SK-N-SH (cell line): Measurements from ENCODE around the gene GATC.

Experiments
- EP300 ChIP-seq, 2 experiments: IDR thresholded peaks; 2 replicates each; pipeline versions ENCODE4 v1.4.0 to v1.6.1; 2012; ENCODE audit warnings: borderline replicate concordance in 1 of 2, low read depth in 1 of 2, low read length in 1 of 2
- FOSL2 ChIP-seq: IDR thresholded peaks from 2 replicates; pipeline ENCODE4 v1.4.0; 2012; ENCODE audit warnings: low read depth, mild to moderate bottlenecking, moderate library complexity, borderline replicate concordance
- GABPA ChIP-seq: IDR thresholded peaks from 2 replicates; pipeline ENCODE4 v1.4.0; 2012; ENCODE audit warnings: low read depth, mild to moderate bottlenecking
- POLR2AphosphoS5 ChIP-seq: IDR thresholded peaks from 2 replicates; pipeline ENCODE4 v1.6.1; 2012; ENCODE audit warnings: low read depth, low read length
- RAD21 ChIP-seq: IDR thresholded peaks from 2 replicates; pipeline ENCODE4 v1.6.1; 2012; ENCODE audit warnings: mild to moderate bottlenecking, low read length
- SMC3 ChIP-seq: IDR thresholded peaks from 2 replicates; pipeline ENCODE4 v1.6.1; 2012; ENCODE audit warnings: low read depth, low read length, improper control_type of control experiment
- TAF1 ChIP-seq: IDR thresholded peaks from 2 replicates; pipeline ENCODE4 v1.6.1; 2012; ENCODE audit warnings: low read depth, mild to moderate bottlenecking, low read length, moderate library complexity, borderline replicate concordance
- YY1 ChIP-seq: IDR thresholded peaks from 2 replicates; pipeline ENCODE4 v1.4.0; 2012; ENCODE audit warnings: low read depth, mild to moderate bottlenecking
- TF ChIP-seq, protein P1 (sequence below): IDR thresholded peaks from 2 replicates; pipeline ENCODE4 v1.6.1; 2012; ENCODE audit warnings: mild to moderate bottlenecking, low read depth, low read length, moderate library complexity
- TF ChIP-seq, protein P2 (sequence below): fragments of 200-600 bp; sonication (generic); IDR thresholded peaks from 2 replicates; pipeline ENCODE4 v1.6.1; 2017; ENCODE audit warnings: antibody characterized with exemption, mild to moderate bottlenecking, moderate library complexity
- TF ChIP-seq, protein P3 (sequence below): IDR thresholded peaks from 2 replicates; pipeline ENCODE4 v1.4.0; 2012; ENCODE audit warnings: low read depth, borderline replicate concordance
- TF ChIP-seq, protein P4 (sequence below): IDR thresholded peaks from 2 replicates; pipeline ENCODE4; 2012

DNA sequence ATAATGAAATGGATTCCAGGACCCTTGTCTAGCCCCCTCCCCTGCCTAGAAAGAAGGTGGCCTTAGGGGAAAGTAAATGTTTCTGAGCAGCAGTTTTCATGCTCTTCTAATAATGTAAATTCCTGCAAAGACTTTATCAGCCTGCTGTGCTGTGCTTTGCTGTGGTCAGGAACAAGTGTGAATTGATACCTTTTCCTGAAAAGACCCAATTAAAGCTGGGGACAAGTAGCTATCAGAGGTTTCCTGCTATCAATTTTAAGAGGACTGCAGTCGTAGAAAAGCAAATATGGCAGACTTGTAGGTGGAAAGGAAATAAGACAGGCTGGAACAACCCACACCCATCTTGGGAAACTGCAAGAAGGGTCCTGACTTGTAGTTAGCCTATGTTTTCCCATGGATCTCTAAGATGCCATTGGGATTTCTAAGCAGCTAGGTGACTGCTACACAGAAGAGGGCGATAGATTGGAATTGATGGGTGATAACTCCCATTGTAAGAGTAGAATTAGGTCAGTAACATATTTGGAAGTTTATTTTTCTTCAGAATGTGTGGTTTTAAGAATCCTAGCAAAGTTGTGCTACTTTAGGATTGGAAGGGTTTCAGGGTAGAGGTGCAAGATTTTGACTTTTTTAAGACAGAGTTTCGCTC is 52.7 kb downstream of the GATC start:
- TF ChIP-seq, protein P1, sequence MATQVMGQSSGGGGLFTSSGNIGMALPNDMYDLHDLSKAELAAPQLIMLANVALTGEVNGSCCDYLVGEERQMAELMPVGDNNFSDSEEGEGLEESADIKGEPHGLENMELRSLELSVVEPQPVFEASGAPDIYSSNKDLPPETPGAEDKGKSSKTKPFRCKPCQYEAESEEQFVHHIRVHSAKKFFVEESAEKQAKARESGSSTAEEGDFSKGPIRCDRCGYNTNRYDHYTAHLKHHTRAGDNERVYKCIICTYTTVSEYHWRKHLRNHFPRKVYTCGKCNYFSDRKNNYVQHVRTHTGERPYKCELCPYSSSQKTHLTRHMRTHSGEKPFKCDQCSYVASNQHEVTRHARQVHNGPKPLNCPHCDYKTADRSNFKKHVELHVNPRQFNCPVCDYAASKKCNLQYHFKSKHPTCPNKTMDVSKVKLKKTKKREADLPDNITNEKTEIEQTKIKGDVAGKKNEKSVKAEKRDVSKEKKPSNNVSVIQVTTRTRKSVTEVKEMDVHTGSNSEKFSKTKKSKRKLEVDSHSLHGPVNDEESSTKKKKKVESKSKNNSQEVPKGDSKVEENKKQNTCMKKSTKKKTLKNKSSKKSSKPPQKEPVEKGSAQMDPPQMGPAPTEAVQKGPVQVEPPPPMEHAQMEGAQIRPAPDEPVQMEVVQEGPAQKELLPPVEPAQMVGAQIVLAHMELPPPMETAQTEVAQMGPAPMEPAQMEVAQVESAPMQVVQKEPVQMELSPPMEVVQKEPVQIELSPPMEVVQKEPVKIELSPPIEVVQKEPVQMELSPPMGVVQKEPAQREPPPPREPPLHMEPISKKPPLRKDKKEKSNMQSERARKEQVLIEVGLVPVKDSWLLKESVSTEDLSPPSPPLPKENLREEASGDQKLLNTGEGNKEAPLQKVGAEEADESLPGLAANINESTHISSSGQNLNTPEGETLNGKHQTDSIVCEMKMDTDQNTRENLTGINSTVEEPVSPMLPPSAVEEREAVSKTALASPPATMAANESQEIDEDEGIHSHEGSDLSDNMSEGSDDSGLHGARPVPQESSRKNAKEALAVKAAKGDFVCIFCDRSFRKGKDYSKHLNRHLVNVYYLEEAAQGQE: no peak
- no peak for TF ChIP-seq SMC3
- TF ChIP-seq, protein P2, sequence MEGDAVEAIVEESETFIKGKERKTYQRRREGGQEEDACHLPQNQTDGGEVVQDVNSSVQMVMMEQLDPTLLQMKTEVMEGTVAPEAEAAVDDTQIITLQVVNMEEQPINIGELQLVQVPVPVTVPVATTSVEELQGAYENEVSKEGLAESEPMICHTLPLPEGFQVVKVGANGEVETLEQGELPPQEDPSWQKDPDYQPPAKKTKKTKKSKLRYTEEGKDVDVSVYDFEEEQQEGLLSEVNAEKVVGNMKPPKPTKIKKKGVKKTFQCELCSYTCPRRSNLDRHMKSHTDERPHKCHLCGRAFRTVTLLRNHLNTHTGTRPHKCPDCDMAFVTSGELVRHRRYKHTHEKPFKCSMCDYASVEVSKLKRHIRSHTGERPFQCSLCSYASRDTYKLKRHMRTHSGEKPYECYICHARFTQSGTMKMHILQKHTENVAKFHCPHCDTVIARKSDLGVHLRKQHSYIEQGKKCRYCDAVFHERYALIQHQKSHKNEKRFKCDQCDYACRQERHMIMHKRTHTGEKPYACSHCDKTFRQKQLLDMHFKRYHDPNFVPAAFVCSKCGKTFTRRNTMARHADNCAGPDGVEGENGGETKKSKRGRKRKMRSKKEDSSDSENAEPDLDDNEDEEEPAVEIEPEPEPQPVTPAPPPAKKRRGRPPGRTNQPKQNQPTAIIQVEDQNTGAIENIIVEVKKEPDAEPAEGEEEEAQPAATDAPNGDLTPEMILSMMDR: no peak
- no peak for TF ChIP-seq POLR2AphosphoS5
- no peak for TF ChIP-seq TAF1
- no peak for TF ChIP-seq FOSL2
- TF ChIP-seq, protein P3, sequence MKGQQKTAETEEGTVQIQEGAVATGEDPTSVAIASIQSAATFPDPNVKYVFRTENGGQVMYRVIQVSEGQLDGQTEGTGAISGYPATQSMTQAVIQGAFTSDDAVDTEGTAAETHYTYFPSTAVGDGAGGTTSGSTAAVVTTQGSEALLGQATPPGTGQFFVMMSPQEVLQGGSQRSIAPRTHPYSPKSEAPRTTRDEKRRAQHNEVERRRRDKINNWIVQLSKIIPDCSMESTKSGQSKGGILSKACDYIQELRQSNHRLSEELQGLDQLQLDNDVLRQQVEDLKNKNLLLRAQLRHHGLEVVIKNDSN: no peak
- no peak for TF ChIP-seq RAD21
- no peak for TF ChIP-seq GABPA
- no peak for TF ChIP-seq YY1
- TF ChIP-seq, protein P4, sequence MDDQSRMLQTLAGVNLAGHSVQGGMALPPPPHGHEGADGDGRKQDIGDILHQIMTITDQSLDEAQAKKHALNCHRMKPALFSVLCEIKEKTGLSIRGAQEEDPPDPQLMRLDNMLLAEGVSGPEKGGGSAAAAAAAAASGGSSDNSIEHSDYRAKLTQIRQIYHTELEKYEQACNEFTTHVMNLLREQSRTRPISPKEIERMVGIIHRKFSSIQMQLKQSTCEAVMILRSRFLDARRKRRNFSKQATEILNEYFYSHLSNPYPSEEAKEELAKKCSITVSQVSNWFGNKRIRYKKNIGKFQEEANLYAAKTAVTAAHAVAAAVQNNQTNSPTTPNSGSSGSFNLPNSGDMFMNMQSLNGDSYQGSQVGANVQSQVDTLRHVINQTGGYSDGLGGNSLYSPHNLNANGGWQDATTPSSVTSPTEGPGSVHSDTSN: no peak
- no peak for TF ChIP-seq EP300 (IDR thresholded peaks at IDR 0.05; ENCODE audit: borderline replicate concordance in 1 of 2, low read depth in 1 of 2, low read length in 1 of 2)
